HepG2 (cell line): ENCODE measurements around the gene TMEM217. TPM values are rescaled to one million over a fixed set of nuclear protein-coding genes. Genes with fewer than 3 reads are reported as not detected.

Experiments
- ARNTL ChIP-seq: sonication (generic); formaldehyde crosslinking; IDR thresholded peaks from 2 replicates; pipeline ENCODE4 v1.4.0; 2020; ENCODE audit warnings: mild to moderate bottlenecking, missing genetic modification reagents
- FOXA1 ChIP-seq, 2 experiments: fragments of 450-650 bp in 1 of 2; sonication (generic) in 1 of 2; formaldehyde crosslinking in 1 of 2; IDR thresholded peaks; 2 replicates each; pipeline versions ENCODE4 v1.4.0 to v1.6.1; 2016 to 2020; ENCODE audit warnings: missing genetic modification reagents in 1 of 2
- JUN ChIP-seq: sonication (generic); formaldehyde crosslinking; IDR thresholded peaks from 2 replicates; pipeline ENCODE4 v1.4.0; 2020; ENCODE audit warnings: mild to moderate bottlenecking, missing genetic modification reagents
- KMT2B ChIP-seq: IDR thresholded peaks from 2 replicates; pipeline ENCODE4 v1.6.1; 2016; ENCODE audit warnings: missing genetic modification reagents, missing compliant biosample characterization
- MYNN ChIP-seq: sonication (generic); formaldehyde crosslinking; IDR thresholded peaks from 2 replicates; pipeline ENCODE4 v1.4.0; 2020; ENCODE audit warnings: mild to moderate bottlenecking, low read depth, missing genetic modification reagents
- NCOR1 ChIP-seq: fragments of 200-600 bp; sonication (generic); IDR thresholded peaks from 2 replicates; pipeline ENCODE4 v1.7.0; 2017; ENCODE audit warnings: antibody characterized with exemption, low read length, borderline replicate concordance
- ONECUT2 ChIP-seq: sonication (generic); formaldehyde crosslinking; IDR thresholded peaks from 2 replicates; pipeline ENCODE4 v1.4.0; 2020; ENCODE audit warnings: missing genetic modification reagents
- RCOR2 ChIP-seq: IDR thresholded peaks from 2 replicates; pipeline ENCODE4 v1.6.1; 2016; ENCODE audit warnings: missing biosample characterization, missing genetic modification reagents
- SOX6 ChIP-seq, 2 experiments: fragments of 450-650 bp in 1 of 2; sonication (generic) in 1 of 2; formaldehyde crosslinking in 1 of 2; IDR thresholded peaks; 2 replicates each; pipeline versions ENCODE4 v1.4.0 to v1.6.1; 2017 to 2020; ENCODE audit warnings: antibody characterized with exemption in 1 of 2, mild to moderate bottlenecking in 1 of 2, missing genetic modification reagents in 1 of 2
- THAP11 ChIP-seq: IDR thresholded peaks from 2 replicates; pipeline ENCODE4 v1.6.1; 2016; ENCODE audit warnings: missing biosample characterization, missing genetic modification reagents
- U2AF1 ChIP-seq: fragments of 200-400 bp; formaldehyde crosslinking; optimal IDR thresholded peaks from 2 replicates; pipeline ENCODE3; 2017; ENCODE audit warnings: mild to moderate bottlenecking, low read depth, low read length
- ZNF33B ChIP-seq: sonication (generic); formaldehyde crosslinking; IDR thresholded peaks from 2 replicates; pipeline ENCODE4 v1.5.1; 2020; ENCODE audit warnings: mild to moderate bottlenecking, missing genetic modification reagents
- ZNF564 ChIP-seq: sonication (generic); formaldehyde crosslinking; IDR thresholded peaks from 2 replicates; pipeline ENCODE4 v1.8.1; 2023; ENCODE audit warnings: mild to moderate bottlenecking, missing genetic modification reagents
- ZNF652 ChIP-seq: IDR thresholded peaks from 2 replicates; pipeline ENCODE4 v1.6.1; 2016; ENCODE audit warnings: low read depth, borderline replicate concordance
- ZSCAN25 ChIP-seq: sonication (generic); formaldehyde crosslinking; IDR thresholded peaks from 2 replicates; pipeline ENCODE4 v1.8.0; 2022; ENCODE audit warnings: mild to moderate bottlenecking, missing genetic modification reagents
- ZSCAN9 ChIP-seq: IDR thresholded peaks from 2 replicates; pipeline ENCODE4 v1.6.1; 2016; ENCODE audit warnings: borderline replicate concordance
- polyA plus RNA-seq, 8 experiments: library from polyadenylated mRNA; depleted of rRNA in 3 of 8; stranded (reverse) in 7 of 8; unstranded in 1 of 8; fragments of >200 nt; fragmentation: Illumina TruSeq in 4 of 8; extraction: Trizol in 4 of 8; gene quantifications; 2 replicates each; pipeline versions ENCODE4 v1.2.1 to v1.2.3, GENCODE V29; 2011 to 2016; ENCODE audit warnings: low read depth in 4 of 8, missing spikeins in 1 of 8, mixed read lengths in 1 of 8; ENCODE audit not compliant: insufficient read depth in 1 of 8
- total RNA-seq, 5 experiments: library from RNA; depleted of rRNA; stranded (reverse); fragments of >200 nt; fragmentation: Illumina TruSeq; extraction: Trizol; gene quantifications; 2 replicates each; pipeline ENCODE4 v1.2.3, GENCODE V29; 2016; ENCODE audit warnings: low read depth in 1 of 5
- TF ChIP-seq, protein P1 (sequence below): IDR thresholded peaks from 2 replicates; pipeline ENCODE4 v1.6.1; 2016; ENCODE audit warnings: mild to moderate bottlenecking
- TF ChIP-seq, protein P2 (sequence below): sonication (generic); formaldehyde crosslinking; IDR thresholded peaks from 2 replicates; pipeline ENCODE4 v1.5.0; 2020; ENCODE audit warnings: missing genetic modification reagents
- TF ChIP-seq, protein P3 (sequence below): sonication (generic); formaldehyde crosslinking; IDR thresholded peaks from 2 replicates; pipeline ENCODE4 v1.4.0; 2020; ENCODE audit warnings: missing genetic modification reagents, borderline replicate concordance
- TF ChIP-seq, protein P4 (sequence below): sonication (generic); formaldehyde crosslinking; IDR thresholded peaks from 2 replicates; pipeline ENCODE4 v1.8.0; 2023; ENCODE audit warnings: mild to moderate bottlenecking, missing genetic modification reagents

Gene TMEM217
- total and polyA plus RNA-seq, 2 of the 13 experiments (the other 11 are each of a cell fraction or from before 2014, with no cell fraction given) = 2.3 to 3.4 TPM

DNA sequence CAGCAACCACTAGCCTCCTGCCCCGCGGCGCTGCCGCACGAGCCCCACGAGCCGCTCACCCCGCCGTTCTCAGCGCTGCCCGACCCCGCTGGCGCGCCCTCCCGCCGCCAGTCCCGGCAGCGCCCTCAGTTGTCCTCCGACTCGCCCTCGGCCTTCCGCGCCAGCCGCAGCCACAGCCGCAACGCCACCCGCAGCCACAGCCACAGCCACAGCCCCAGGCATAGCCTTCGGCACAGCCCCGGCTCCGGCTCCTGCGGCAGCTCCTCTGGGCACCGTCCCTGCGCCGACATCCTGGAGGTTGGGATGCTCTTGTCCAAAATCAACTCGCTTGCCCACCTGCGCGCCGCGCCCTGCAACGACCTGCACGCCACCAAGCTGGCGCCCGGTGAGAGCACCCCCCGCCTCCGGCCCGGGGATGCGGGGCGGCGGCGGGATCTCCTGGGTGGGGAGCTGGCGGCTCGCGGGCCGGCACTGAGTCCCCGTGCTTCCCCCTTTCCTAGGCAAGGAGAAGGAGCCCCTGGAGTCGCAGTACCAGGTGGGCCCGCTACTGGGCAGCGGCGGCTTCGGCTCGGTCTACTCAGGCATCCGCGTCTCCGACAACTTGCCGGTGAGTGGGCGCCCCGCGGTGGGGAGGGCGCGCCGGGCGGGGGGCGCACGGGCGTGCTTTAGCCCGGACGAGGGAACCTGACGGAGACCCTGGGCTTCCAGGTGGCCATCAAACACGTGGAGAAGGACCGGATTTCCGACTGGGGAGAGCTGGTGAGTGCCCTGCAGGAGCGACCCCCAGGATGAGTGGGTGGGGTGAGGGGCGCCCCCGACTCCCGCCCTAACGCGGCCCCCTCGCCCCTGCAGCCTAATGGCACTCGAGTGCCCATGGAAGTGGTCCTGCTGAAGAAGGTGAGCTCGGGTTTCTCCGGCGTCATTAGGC lies 87.4 kb downstream of the TMEM217 start (continued):
- TF ChIP-seq KMT2B = no peak
- no peak for TF ChIP-seq FOXA1 (IDR thresholded peaks at IDR 0.05)
- no peak for TF ChIP-seq FOXA1 (CRISPR knock-in tag; IDR thresholded peaks at IDR 0.05)
- TF ChIP-seq ZNF652 (CRISPR knock-in tag) = no peak
- TF ChIP-seq MYNN (CRISPR knock-in tag) = no peak
- no peak for TF ChIP-seq NCOR1
- TF ChIP-seq, protein P1, sequence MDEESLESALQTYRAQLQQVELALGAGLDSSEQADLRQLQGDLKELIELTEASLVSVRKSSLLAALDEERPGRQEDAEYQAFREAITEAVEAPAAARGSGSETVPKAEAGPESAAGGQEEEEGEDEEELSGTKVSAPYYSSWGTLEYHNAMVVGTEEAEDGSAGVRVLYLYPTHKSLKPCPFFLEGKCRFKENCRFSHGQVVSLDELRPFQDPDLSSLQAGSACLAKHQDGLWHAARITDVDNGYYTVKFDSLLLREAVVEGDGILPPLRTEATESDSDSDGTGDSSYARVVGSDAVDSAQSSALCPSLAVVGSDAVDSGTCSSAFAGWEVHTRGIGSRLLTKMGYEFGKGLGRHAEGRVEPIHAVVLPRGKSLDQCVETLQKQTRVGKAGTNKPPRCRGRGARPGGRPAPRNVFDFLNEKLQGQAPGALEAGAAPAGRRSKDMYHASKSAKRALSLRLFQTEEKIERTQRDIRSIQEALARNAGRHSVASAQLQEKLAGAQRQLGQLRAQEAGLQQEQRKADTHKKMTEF (CRISPR knock-in tag) = peak; percentile 30; the same call in 1 of the 2 replicates
- TF ChIP-seq RCOR2 (CRISPR knock-in tag) = no peak
- TF ChIP-seq ZNF564 (CRISPR knock-in tag) = no peak
- TF ChIP-seq, protein P2, sequence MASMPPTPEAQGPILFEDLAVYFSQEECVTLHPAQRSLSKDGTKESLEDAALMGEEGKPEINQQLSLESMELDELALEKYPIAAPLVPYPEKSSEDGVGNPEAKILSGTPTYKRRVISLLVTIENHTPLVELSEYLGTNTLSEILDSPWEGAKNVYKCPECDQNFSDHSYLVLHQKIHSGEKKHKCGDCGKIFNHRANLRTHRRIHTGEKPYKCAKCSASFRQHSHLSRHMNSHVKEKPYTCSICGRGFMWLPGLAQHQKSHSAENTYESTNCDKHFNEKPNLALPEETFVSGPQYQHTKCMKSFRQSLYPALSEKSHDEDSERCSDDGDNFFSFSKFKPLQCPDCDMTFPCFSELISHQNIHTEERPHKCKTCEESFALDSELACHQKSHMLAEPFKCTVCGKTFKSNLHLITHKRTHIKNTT = no peak
- TF ChIP-seq, protein P3, sequence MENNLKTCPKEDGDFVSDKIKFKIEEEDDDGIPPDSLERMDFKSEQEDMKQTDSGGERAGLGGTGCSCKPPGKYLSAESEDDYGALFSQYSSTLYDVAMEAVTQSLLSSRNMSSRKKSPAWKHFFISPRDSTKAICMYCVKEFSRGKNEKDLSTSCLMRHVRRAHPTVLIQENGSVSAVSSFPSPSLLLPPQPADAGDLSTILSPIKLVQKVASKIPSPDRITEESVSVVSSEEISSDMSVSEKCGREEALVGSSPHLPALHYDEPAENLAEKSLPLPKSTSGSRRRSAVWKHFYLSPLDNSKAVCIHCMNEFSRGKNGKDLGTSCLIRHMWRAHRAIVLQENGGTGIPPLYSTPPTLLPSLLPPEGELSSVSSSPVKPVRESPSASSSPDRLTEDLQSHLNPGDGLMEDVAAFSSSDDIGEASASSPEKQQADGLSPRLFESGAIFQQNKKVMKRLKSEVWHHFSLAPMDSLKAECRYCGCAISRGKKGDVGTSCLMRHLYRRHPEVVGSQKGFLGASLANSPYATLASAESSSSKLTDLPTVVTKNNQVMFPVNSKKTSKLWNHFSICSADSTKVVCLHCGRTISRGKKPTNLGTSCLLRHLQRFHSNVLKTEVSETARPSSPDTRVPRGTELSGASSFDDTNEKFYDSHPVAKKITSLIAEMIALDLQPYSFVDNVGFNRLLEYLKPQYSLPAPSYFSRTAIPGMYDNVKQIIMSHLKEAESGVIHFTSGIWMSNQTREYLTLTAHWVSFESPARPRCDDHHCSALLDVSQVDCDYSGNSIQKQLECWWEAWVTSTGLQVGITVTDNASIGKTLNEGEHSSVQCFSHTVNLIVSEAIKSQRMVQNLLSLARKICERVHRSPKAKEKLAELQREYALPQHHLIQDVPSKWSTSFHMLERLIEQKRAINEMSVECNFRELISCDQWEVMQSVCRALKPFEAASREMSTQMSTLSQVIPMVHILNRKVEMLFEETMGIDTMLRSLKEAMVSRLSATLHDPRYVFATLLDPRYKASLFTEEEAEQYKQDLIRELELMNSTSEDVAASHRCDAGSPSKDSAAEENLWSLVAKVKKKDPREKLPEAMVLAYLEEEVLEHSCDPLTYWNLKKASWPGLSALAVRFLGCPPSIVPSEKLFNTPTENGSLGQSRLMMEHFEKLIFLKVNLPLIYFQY (CRISPR knock-in tag) = no peak
- no peak for TF ChIP-seq THAP11 (CRISPR knock-in tag)
- TF ChIP-seq, protein P4, sequence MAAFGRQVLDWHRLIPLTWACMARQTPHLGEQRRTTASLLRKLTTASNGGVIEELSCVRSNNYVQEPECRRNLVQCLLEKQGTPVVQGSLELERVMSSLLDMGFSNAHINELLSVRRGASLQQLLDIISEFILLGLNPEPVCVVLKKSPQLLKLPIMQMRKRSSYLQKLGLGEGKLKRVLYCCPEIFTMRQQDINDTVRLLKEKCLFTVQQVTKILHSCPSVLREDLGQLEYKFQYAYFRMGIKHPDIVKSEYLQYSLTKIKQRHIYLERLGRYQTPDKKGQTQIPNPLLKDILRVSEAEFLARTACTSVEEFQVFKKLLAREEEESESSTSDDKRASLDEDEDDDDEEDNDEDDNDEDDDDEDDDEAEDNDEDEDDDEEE (CRISPR knock-in tag) = no peak; the same call in 1 of the 2 replicates
- no peak for TF ChIP-seq ZSCAN9
- TF ChIP-seq ZNF33B (CRISPR knock-in tag) = 0 out of 2 replicates have a peak, but pooled peaks have one; percentile 17
- 0 out of 2 replicates have a peak, but pooled peaks have one; percentile 7 for TF ChIP-seq ARNTL (CRISPR knock-in tag)
- no peak for TF ChIP-seq ONECUT2 (CRISPR knock-in tag)
- TF ChIP-seq SOX6 (IDR thresholded peaks at IDR 0.05) = no peak
- no peak for TF ChIP-seq SOX6 (CRISPR knock-in tag; IDR thresholded peaks at IDR 0.05)
- no peak for TF ChIP-seq JUN
- no peak for TF ChIP-seq U2AF1
- TF ChIP-seq ZSCAN25 = peak; percentile 50
